Stimulated activated CD8-positive, alpha-beta memory T cell treated with anti-CD3 and anti-CD28 coated beads, Interleukin-4, amount 100 ng/mL, for 4 hours (primary cell): Measurements from ENCODE around the gene GOLGA8S.
"Not testable (repeated sequence)": the region's sequence is repeated elsewhere in the genome, so short reads cannot be mapped to it uniquely, and the experiment has no call there.

Experiments used
- DNase-seq, 2 donors: peaks; one replicate each; pipeline ENCODE4 v3.0.0-alpha.2; 2020; ENCODE audit warnings: low read depth in 2 of 2, low spot score in 1 of 2

The GOLGA8S gene, protein sequence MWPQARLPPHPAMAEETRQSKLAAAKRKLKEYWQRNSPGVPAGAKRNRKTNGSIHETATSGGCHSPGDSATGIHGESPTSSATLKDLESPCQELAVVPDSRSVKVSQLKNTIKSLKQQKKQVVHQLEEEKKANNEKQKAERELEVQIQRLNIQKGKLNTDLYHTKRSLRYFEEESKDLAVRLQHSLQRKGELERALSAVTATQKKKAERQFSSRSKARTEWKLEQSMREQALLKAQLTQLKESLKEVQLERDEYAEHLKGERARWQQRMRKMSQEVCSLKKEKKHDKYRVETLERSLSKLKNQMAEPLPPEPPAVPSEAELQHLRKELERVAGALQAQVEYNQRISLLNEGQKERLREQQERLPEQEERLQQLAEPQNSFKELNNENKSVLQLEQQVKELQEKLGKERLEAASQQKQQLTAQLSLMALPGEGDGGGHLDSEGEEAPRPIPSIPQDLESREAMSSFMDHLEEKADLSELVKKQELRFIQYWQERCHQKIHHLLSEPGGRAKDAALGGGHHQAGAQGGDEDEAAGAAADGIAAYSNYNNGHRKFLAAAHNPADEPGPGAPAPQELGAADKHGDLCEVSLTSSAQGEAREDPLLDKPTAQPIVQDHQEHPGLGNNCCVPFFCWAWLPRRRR

DNA sequence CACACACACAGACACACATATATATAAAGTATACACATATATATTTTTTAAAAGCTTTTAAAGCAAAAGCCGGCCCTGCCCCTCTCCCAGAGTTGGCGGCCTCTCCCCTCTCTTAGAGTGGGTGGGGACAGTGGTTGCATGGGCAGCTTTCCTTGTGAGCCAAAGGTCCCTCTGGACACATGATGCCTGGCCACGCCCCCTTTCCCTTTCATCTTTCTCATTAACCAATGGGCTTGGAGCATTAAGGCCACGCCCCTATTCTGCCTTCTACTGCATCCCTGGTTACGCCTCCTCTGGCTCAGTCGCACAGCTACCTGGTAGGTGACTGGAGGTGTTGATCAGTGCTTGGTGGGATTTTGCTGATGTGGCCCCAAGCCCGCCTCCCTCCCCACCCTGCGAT, at the start of gene GOLGA8S:
Gene GOLGA8S, plus strand, starts transcription at position 301 of the 400 bp plus-strand sequence. Its CDS starts 62 bp downstream, at position 363.
- not testable (repeated sequence) for DNase-seq

DNA sequence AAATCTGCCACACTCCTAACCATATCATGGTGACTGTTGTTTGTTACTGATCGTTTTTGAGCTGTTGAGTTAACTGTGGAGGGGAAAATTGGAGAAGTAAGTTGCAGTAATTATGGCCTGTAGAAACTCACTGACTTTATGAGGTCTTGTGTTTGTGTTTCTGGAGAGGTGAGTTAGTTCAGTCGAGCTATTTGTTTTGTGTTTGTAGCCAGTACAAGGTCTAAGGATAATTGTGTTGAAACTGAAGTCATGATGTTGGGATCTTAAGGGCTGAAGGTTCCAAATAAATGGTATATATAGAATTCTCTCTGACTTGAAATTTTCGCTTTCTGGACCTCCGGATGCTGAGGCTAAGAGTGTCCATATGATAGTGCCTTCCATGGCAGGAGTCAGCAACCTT, 49.7 kb upstream of the GOLGA8S start:
- DNase-seq = not testable (repeated sequence)

- DNase-seq = not testable (repeated sequence)
These were observed 48.6 kb upstream of the GOLGA8S start for GRCh38 chr15:23305921-23306320.

DNA sequence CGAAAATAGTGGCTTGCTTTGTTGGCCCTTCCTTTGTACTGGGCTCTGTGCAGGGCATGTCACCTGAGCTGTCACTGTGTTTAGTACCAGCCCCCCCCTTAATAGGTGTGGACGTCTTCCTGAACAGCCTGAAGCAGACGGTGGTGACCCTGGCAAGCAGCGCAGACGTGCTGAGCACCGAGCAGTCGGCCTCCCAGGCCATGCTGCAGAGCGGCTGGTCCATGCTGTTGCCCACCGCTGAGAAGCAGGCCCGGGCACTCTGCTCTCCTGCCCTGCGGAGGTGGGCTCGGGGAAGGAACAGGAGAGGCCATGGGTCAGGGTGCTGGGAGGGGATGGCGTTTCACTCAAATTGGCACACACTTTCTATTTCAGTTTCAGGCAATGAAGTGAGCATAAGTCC, 43.3 kb upstream of the GOLGA8S start:
- not testable (repeated sequence) for DNase-seq

DNA sequence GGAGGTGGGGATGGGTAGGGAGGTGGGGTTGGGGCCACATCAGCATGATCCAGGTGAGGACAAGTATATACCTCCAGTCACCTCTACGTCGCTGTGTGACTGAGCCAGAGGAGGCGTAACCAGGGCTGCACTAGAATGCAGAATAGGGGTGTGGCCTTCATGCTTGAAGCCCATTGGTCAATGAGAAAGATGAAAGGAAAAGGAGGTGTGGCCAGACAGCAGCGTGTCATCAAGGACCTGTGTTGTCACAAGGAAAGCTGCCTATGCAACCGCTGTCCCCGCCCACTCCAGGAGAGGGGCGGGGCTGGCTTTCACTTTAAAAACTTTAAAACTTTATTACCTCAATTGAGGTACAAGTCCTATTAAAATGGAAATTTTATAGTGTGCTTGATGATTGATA, 20.5 kb upstream of the GOLGA8S start, which contains the start of gene GOLGA6L26:
Gene GOLGA6L26, minus strand, starts transcription at position 101 of the 400 bp plus-strand sequence. Its CDS starts 61 bp downstream, at position 40.
- not testable (repeated sequence) for DNase-seq

GRCh38 chr15:23362622-23363021, 8.1 kb downstream of the GOLGA8S start:
- not testable (repeated sequence) for DNase-seq

DNA sequence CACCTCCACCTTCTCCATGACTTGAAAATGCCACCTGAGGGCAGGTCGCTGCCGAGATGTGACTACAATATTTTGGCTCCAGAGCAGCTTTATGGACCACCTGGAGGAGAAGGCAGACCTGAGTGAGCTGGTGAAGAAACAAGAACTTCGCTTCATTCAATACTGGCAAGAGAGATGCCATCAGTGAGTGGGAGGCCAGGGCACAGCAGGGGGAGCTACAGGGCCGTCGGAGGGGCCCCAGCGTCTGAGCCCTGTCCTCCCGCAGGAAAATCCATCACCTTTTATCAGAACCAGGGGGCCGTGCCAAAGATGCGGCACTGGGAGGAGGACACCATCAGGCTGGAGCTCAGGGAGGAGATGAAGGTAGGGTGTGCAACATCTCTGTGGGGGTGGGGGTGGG, 9.7 kb downstream of the GOLGA8S start:
- DNase-seq = not testable (repeated sequence)

DNA sequence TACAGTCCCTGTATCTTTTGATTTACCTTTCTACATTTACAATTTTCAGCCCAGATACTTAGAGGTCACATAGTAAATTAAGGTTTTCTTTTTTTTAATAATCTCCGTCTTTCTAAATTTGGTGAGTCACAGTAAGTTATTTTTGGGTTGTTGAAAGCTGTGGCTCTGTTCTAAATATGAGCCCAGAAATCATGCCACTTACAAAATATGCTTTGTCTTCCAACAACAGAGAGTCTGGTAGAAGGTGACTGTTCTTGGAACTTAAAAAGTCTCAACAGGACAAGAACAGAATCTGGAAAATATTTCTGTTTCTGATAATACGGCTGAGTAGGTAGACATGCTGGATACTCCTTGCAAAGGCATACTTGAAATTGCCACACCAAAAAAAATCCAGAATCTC, 16.0 kb downstream of the GOLGA8S start:
- DNase-seq = no peak

DNA sequence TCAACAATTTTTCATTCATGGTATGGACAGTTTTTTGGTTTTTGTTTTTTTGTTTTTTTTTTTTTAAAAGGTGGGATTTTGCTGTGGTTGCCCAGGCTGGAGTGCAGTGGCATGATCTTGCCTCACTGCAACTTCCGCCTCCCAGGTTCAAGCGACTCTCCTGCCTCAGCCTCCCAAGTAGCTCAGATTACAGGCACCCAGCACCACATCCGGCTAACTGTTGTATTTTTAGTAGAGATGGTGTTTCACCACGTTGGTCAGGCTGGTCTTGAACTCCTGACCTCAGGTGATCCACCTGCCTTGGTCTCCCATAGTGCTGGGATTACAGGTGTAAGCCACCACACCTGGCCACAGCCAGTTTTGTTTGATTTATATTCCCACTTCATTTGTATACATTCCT, 16.6 kb downstream of the GOLGA8S start:
- DNase-seq = not testable (repeated sequence)

DNA sequence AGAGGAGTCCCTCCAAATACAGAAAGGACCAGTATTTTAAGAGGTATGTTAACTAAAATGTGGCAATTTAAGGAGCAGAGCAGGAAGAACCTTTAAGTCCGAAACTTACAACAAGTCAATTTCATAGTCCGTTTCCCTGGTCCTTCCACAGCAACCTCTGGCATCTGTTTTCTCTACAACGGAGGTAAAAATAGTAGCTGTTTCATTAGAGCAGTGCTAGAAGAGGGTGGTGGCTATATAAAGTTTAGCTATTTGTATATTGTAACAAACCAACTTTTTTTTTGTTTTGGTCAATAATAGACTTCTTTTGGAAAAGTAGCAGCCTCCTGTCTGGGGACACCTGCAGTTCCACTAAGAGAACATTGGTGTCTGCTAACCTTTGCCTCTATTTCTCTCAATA, 17.3 kb downstream of the GOLGA8S start:
- not testable (repeated sequence) for DNase-seq

GRCh38 chr15:23372284-23372683, 17.7 kb downstream of the GOLGA8S start:
- DNase-seq = no peak

GRCh38 chr15:23372891-23373600, 18.5 kb downstream of the GOLGA8S start:
- not testable (repeated sequence) for DNase-seq

- DNase-seq = not testable (repeated sequence)
These were observed 19.7 kb downstream of the GOLGA8S start for GRCh38 chr15:23374226-23374625.

- not testable (repeated sequence) for DNase-seq
These were observed 24.4 kb downstream of the GOLGA8S start for GRCh38 chr15:23378946-23379345.

GRCh38 chr15:23380700-23381099, 26.2 kb downstream of the GOLGA8S start:
- DNase-seq = not testable (repeated sequence)

DNA sequence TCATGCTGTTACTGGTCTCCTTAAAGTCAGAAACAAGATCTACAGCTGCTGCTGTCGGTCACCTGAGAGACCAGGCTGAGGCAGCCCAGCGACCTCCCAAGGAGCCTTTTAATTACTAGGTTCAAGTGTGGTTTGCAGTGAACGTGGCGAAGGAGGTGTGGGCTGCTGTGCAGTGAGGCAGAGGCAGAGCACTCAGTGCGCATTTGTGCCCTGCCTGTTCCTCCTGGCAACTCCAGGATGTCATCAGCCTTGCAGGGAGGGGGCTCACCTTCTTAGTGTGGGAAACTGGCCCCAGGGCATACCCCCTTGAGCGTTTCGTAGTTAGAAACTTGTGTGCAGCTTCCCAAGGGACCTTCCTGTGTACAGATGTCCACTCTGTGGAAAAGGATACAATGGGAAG, 26.6 kb downstream of the GOLGA8S start:
- not testable (repeated sequence) for DNase-seq

- DNase-seq = no peak
These were observed 29.8 kb downstream of the GOLGA8S start for GRCh38 chr15:23384371-23384770.

DNA sequence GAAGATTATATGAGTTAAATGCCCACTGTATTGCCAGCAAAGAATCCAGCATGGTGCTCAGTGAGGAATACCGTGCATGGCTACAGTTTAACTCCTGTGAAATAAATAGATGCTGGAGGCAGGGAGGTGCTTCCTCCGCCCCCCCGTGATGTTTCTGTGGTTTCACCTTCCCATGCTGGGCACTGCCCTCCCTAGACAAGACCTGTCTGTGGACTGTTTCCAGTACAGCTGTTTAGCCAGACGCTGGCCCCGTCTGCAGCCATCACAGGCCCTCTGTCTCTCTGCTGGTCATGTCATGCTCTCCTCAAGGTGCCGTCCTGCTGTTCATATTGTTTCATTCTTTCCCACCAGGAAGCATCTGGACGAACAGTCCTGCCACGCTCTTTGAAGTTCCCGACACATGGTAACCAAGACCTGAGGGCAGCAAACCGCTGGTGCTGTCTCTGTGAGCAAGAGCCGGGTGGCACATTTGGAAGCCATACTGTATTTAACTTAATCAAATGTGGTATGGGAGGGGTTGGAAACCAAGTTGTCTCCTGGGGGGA, 31.4 kb downstream of the GOLGA8S start:
- DNase-seq = no peak

DNA sequence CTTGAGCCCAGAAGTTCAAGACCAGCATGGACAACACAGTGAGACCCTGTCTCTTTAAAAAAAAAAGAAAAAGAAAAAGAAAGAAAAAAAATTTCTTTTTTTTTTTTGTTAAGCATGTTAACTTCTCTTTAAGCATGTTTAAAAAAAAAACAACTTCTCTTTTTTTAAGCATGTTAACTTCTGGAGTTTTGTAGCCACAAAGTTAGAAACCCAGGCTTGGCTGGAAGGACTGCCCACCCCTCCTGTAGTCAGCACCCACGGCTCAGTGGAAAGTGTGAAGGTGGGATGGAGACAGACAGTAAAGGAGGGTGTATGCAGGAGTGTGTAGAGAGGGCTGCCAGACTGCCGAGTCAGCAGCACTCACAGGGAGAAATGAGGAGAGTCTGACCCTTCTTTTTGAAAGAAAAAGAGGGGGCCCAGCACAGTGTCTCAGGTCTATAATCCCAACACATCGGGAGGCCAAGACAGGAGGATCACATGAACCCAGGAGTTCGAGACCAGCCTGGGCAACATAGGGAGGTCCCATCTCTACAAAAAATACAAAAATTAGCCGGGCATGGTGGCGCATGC, 33.2 kb downstream of the GOLGA8S start:
- DNase-seq = no peak

GRCh38 chr15:23395030-23395692, 40.6 kb downstream of the GOLGA8S start:
- DNase-seq = no peak
